Lower lobe of right lung (tissue), 2 donors: ENCODE data around the gene UNKL. TPM values are rescaled to one million over a fixed set of nuclear protein-coding genes. Genes with fewer than 3 reads are reported as not detected.

Experiments used
- ATAC-seq, 2 donors: fragments of 200-7000 bp; cut with Tn5 transposase; one replicate each; pipeline ENCODE4 v1.9.1; 2020 to 2022; ENCODE audit warnings: mild to moderate bottlenecking in 2 of 2, moderate library complexity in 2 of 2
- DNase-seq: peaks from one replicate; pipeline ENCODE4 v3.0.0-alpha.2; 2020
- H3K27ac ChIP-seq: fragments of 200-600 bp; one replicate; pipeline ENCODE4 v1.8.0; 2022
- H3K27me3 ChIP-seq: fragments of 200-600 bp; one replicate; pipeline ENCODE4 v1.8.0; 2022; ENCODE audit warnings: low read depth
- H3K36me3 ChIP-seq: fragments of 200-600 bp; one replicate; pipeline ENCODE4 v1.8.0; 2022; ENCODE audit warnings: mild to moderate bottlenecking
- H3K4me1 ChIP-seq: fragments of 200-600 bp; one replicate; pipeline ENCODE4 v1.8.0; 2022
- H3K4me3 ChIP-seq: fragments of 200-600 bp; one replicate; pipeline ENCODE4 v1.8.0; 2022; ENCODE audit warnings: mild to moderate bottlenecking
- H3K9me3 ChIP-seq: fragments of 200-600 bp; one replicate; pipeline ENCODE4 v1.8.0; 2022
- intact Hi-C: fragments of 100-400 bp; cut with DNase I; formaldehyde crosslinking; loops from one replicate; pipeline ENCODE4 v1.11.0; 2022
- total RNA-seq: library from RNA; stranded (reverse); fragmentation: NEBNext Ultra II Directional; extraction: Animal tissue kit (Norgen Biotek cat#: 25700); gene quantifications from one replicate; pipeline ENCODE4 v1.2.1, GENCODE V29; 2021
- TF ChIP-seq, protein P1 (sequence below): fragments of 200-600 bp; IDR thresholded peaks from one replicate; pipeline ENCODE4 v1.8.0; 2022; ENCODE audit warnings: antibody characterized with exemption, mild to moderate bottlenecking
- donor health status: DM: no; HTN: yes; CAD: no; lungs with severe emphysema.

Gene UNKL
- total RNA-seq, 1 donor from 2014 or later = 23.1 TPM

DNA sequence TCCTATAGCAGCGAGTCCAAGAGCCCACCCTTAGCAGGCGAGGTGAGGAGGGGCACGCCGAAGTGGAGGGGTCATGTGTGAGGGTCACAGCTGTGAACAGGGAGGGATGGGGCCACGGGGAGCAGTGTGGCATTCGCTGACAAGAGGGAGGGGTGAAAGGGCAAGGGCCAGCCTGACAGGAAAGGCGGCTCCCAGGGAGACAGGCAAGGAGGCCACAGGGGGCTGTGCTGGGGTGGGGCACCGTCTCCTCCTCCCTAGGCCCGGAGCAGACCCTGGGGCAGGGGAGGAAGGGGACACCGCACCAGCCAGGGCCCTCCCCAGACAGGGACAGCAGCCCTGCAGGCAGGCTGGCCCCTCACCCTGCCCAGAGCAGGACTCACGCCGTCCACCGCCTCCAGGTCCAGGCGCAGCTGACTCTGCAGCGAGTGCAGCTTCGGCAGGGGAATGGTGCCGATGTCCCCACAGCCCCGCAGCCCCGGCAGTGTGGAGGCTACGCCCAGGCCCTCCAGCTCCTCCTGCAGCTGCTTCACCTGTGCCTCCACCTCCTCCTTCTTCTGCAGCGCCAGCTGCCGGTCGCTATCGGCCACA is 47.7 kb downstream of the UNKL start:
- Histone ChIP-seq H3K4me1 (no peaks in the 10 kb centered on the region), H3K36me3 (peaks cover 90% of the 10 kb centered on the region), H3K27me3 (no peaks in the 10 kb centered on the region), H3K4me3 (no peak overlapping the region), H3K27ac (no peak overlapping the region), H3K9me3 (no peaks in the 10 kb centered on the region)
- DNase-seq (no peak), ATAC-seq (no peak)
- TF ChIP-seq, protein P1, sequence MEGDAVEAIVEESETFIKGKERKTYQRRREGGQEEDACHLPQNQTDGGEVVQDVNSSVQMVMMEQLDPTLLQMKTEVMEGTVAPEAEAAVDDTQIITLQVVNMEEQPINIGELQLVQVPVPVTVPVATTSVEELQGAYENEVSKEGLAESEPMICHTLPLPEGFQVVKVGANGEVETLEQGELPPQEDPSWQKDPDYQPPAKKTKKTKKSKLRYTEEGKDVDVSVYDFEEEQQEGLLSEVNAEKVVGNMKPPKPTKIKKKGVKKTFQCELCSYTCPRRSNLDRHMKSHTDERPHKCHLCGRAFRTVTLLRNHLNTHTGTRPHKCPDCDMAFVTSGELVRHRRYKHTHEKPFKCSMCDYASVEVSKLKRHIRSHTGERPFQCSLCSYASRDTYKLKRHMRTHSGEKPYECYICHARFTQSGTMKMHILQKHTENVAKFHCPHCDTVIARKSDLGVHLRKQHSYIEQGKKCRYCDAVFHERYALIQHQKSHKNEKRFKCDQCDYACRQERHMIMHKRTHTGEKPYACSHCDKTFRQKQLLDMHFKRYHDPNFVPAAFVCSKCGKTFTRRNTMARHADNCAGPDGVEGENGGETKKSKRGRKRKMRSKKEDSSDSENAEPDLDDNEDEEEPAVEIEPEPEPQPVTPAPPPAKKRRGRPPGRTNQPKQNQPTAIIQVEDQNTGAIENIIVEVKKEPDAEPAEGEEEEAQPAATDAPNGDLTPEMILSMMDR = no peak
- intact Hi-C loops = no loop called here

DNA sequence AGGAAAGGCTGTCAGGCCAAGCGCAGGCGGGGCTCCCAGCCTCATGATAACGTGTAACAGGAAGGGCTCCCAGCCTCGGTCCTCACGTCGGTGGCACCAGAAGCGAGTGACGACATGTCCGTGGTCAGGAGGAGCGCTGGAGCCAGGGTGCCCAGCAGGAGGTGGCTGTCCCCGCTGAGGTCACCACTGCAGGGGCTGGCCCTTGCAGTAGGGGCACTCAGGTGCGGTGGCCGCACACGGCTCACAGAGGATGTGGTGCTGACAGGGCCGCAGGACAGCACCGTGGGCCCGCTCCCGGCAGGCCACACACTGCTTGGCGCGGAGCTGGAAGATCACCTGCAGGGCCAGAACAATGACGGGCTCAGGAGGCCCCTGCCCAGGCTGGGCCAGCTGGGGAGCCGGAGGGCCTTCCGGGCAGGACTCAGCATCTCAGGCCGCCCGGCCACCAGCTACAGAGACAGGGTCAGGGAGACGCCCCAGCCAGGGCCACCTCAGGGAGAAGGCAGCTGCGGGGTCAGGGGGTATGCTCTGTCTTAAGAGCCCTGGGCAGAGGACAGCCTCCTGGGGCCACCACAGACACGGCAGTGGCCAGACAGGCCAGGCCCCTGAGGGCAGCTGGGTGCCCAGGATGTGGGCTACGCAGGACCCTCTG is 48.3 kb downstream of the UNKL start:
- DNase-seq (no peak), ATAC-seq (no peak)
- Histone ChIP-seq H3K36me3 (peaks cover 90% of the 10 kb centered on the region), H3K9me3 (no peaks in the 10 kb centered on the region), H3K4me3 (no peak overlapping the region), H3K27me3 (no peaks in the 10 kb centered on the region), H3K4me1 (no peaks in the 10 kb centered on the region), H3K27ac (no peak overlapping the region)
- TF ChIP-seq, protein P1 = no peak
- intact Hi-C loops = no loop called here

GRCh38 chr16:1364510-1364909 is 50.0 kb downstream of the UNKL start:
- no peaks in the 10 kb centered on the region for H3K9me3 ChIP-seq
- intact Hi-C loops = no loop called here
- DNase-seq (no peak), ATAC-seq (no peak)
- H3K27ac ChIP-seq = no peak overlapping the region
- H3K4me3 ChIP-seq = no peak overlapping the region
- no peaks in the 10 kb centered on the region for H3K4me1 ChIP-seq
- TF ChIP-seq, protein P1 = no peak
- H3K27me3 ChIP-seq = no peaks in the 10 kb centered on the region
- peaks cover 89% of the 10 kb centered on the region for H3K36me3 ChIP-seq

GRCh38 chr16:1363501-1364041 is 50.9 kb downstream of the UNKL start:
- no peak overlapping the region for H3K27ac ChIP-seq
- H3K9me3 ChIP-seq = no peaks in the 10 kb centered on the region
- H3K36me3 ChIP-seq = peaks cover 87% of the 10 kb centered on the region
- peak; percentile 74 for DNase-seq
- TF ChIP-seq, protein P1 = peak; percentile 76
- intact Hi-C loops = no loop called here
- ATAC-seq = peak; percentile 83 to 85
- no peaks in the 10 kb centered on the region for H3K4me1 ChIP-seq
- no peak overlapping the region for H3K4me3 ChIP-seq
- no peaks in the 10 kb centered on the region for H3K27me3 ChIP-seq

GRCh38 chr16:1362807-1363206 is 51.7 kb downstream of the UNKL start:
- no peaks in the 10 kb centered on the region for H3K4me1 ChIP-seq
- no peak for DNase-seq
- no peak for ATAC-seq
- intact Hi-C loops = no loop called here
- no peak overlapping the region for H3K4me3 ChIP-seq
- H3K27ac ChIP-seq = no peak overlapping the region
- no peaks in the 10 kb centered on the region for H3K27me3 ChIP-seq
- peaks cover 91% of the 10 kb centered on the region for H3K36me3 ChIP-seq
- H3K9me3 ChIP-seq = no peaks in the 10 kb centered on the region
- TF ChIP-seq, protein P1 = no peak
